GM12891 (cell line): Measurements from ENCODE around the gene ADA.

ENCODE experiments used
- POLR2A ChIP-seq: IDR thresholded peaks from 2 replicates; pipeline ENCODE4 v1.6.1; 2011; ENCODE audit warnings: low read depth, low read length, control low read depth
- POLR2AphosphoS5 ChIP-seq: IDR thresholded peaks from 2 replicates; pipeline ENCODE4 v1.6.1; 2011; ENCODE audit warnings: low read depth, low read length, control low read depth

DNA sequence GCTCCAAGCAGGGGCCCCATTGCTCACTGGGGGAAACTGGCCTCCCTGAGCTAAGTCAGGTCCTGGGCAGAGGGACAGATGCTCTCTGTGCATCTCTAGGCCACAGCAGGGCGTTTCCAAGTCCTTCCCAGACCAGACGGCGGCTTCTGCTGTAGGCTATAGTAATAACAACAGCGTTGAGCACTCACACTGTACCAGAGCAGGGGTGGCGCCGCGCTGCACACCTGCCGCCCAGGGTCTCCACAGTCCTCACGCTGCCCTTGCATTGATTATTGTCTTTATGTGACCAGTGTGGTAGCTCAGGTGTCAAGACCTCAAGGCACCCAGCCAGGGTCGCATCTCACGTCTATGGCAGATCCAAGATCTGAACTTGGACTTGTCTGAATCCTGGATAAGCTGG lies 48.8 kb upstream of the ADA start:
- no peak for TF ChIP-seq POLR2A
- TF ChIP-seq POLR2AphosphoS5 = no peak
